ENCODE data around the gene GALNT16.
"Not testable (repeated sequence)": the region's sequence is repeated elsewhere in the genome, so short reads cannot be mapped to it uniquely, and the experiment has no call there.

The GALNT16 gene

DNA sequence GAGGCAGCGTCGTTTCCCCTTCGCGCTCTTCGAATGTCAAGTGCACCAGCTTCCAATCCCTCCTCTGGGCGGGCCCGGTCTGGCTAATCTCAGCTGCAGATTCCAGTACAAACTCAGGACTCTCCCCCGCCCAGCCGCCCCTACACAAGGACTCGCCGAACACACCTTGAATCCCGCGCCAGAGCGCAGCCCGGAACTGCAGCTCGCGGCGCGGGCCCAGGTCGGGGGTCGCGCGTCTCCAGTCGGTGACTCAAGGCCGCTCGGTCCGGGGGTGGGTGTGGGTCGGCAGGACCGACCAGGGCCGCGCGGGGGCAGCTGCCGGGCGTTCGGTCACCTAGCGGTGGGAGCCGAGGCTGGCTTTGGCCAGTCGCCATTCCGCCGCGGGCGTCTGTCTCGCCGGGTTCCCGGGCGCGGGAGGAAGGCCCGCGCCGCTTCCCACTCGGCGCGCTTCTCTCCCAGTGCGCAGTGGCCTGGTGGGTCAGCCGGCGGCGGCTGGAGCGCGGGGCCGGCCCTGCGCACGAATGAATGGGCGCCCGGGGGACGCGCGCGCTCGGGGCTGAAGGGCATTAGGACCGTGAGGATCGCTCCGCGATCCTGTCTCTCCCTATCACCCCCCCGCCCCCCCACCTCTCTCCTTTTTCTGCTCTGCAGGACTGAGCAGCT is at the start of gene GALNT16:
Gene GALNT16, plus strand, starts transcription at position 632 of the 663 bp plus-strand sequence. CDS start 133 bp downstream, outside the sequence.
- DNase-seq, result no peak

DNA sequence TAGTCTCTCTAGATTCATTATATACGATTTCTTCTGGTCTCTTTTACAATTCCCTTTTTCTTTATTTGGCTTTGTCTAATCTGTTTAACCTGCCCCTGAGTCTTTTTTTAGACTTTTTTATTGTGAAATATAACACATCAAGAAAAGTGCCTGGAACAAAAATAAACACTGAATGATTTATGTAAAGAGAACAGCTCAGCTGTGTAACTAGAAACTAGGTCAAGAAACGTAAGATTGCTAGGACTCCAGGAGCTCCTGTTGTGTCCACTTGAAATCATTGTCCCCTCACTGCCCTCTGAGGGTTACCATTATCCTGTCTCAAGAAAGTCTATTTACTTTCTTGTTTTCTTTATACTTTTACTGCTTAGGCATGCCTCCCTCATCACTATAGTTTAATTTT is 45.6 kb upstream of the GALNT16 start:
- peak; percentile 19 for DNase-seq

DNA sequence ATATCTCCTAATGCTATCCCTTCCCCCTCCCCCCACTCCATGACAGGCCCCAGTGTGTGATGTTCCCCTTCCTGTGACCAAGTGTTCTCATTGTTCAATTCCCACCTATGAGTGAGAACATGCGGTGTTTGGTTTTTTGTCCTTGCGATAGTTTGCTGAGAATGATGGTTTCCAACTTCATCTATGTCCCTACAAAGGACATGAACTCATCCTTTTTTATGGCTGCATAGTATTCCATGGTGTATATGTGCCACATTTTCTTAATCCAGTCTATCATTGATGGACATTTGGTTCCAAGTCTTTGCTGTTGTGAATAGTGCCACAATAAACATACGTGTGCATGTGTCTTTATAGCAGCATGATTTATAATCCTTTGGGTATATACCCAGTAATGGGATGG is 42.3 kb upstream of the GALNT16 start:
- not testable (repeated sequence) for DNase-seq

DNA sequence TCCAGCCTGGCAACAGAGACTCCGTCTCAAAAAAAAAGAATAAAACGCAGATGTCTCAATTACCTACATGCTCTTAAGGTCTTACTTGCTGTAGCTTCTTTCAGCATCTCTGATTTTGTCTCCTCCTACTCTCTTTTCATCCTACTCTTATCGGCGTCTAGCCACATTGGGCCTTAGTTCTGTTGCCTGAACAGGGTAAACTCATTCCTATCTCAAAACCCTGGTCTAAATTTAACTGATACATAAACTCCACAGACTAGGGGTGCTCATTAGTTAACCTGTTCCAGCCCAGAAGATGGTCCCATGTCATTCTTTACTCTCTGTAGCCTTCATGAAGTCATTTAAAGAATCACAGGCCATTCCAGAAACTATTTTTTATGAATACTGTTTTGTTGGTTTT is 35.0 kb upstream of the GALNT16 start:
- DNase-seq, result no peak

DNA sequence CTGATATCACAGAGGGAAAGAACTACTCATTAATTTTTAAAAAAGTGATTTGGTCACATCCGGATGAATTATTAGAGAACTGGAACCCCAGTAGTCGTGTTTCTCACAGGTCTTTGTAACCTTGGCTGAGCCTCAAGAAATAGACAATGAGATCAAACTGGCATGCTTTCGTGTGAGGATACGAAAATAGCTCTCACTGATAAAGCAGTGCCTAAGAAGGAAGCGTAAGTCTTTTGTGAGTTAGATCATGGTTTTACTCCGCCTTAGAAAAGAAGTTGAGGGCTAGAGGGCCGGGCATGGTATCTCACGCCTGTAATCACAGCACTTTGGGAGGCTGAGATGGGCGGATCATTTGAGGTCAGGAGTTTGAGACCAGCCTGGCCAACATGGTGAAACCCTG is 33.8 kb upstream of the GALNT16 start:
- no peak for DNase-seq

DNA sequence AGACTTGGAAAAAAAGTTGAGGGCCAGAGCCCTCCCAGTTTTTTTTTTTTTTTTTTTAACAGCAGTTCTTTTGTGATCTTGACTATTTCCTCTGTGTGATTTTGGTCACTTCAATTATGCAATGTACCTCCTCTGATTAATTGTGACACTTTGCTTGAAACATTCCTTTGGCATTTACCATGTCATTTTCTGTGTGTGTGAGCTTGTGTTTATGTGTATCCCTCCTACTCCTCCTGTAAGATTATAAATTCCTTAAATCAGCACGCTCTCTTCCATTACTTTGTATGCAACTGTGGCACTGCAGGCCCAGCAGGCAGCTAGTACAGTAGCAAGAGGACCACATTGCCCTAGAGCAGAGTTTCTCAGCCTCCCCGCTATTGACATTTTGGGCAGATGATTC is 33.2 kb upstream of the GALNT16 start:
- no peak for DNase-seq

DNA sequence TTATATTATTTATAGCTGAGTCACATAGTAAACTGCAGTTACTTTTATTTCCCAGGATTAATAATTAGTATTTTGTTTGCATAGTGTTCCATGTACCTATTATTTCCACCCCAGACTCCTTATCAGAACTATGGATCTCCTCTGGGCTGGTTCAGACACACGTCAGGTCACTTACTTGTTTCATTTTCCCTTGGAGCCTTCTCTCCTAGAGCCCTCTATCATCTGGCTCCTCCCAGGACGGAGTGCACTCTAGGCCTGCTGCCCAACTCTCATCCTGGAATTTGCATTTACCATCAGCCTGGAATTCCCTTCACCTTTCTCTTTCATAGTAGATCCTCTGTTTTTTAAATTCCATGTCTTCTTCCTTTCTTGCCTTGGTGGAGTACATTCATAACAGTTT is 28.5 kb upstream of the GALNT16 start:
- no peak for DNase-seq

DNA sequence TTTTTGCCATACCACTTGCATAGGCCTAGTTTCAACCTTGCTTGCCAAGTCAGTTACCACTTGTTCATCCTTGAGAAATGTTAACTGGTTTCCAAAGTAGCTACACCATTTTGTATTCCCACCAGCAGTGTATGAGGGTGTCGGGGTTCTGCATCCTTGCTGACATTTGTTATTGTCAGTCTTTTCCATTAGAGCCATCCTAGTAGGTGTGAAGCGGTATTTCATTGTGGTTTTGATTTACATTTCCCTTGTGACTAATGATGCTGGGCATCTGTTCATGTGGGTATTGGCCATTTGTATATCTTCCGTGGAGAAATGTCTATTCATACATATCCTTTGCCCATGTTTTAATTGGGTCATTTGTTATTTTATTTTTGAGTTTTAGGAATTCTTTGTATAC is 27.6 kb upstream of the GALNT16 start:
- DNase-seq, result no peak

DNA sequence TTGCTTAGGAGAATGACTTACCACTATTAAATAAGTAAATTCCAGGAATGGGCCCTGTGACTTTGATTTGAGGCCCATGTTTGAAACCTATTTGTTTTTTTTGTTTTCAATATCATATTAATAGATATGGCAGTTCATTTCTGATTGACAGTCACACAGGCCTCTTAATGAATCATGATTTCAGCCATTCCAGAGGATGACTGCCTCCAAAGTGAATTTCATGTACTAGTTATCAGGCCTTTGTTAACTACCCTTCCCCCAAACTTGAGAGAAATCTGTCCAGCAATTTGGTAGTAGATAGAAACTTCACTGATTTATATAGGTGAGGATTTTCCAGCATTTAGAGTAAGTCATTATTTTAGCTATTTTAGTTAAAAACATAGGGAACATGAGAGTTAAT is 25.9 kb upstream of the GALNT16 start:
- DNase-seq, result no peak

DNA sequence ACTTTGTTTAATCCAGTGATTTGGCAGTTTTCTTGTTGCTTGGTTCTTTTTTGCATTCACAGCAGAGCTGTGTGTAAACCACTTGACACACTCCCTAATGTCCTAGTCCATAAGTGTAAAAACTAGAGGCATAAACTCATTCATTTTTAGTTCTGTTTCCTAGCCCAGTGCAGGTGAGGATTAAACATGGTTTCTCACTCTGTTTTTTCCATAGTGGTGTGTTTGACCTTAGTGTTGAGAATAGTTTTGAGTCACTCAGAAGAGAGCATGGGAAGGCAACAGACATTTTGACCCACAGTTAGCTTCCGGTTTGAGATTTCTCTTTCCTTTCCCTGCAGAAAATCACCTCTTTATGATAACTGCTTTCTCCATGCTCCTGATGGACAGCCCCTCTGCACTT is 24.2 kb upstream of the GALNT16 start:
- no peak for DNase-seq

DNA sequence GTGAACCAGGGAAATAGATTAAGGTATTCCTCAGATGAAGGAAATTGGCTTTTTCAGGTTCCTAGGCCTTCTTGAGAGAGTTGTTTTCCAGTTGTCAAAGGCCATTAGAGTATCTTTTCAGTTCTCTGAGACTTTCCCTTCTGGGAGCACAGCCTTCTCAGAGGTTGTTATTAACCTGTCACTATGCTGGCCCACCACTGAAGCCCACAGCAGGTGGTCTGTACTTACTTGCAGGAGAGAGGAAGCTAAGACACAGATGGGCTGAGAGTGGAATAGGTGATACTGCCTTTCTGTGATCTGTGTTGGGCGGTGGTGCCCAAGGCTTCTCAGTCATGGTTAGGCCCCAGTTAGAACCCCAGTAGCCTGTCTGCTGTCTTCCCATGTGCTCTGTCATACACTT is 22.8 kb upstream of the GALNT16 start:
- no peak for DNase-seq

DNA sequence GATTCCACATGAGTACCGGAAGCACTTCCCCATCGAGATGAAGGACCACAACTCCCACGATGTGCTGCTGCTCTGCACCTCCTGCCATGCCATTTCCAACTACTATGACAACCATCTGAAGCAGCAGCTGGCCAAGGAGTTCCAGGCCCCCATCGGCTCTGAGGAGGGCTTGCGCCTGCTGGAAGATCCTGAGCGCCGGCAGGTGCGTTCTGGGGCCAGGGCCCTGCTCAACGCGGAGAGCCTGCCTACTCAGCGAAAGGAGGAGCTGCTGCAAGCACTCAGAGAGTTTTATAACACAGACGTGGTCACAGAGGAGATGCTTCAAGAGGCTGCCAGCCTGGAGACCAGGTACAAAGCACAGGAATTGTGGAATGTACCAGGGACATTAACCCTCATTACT is 22.4 kb upstream of the GALNT16 start:
- no peak for DNase-seq

DNA sequence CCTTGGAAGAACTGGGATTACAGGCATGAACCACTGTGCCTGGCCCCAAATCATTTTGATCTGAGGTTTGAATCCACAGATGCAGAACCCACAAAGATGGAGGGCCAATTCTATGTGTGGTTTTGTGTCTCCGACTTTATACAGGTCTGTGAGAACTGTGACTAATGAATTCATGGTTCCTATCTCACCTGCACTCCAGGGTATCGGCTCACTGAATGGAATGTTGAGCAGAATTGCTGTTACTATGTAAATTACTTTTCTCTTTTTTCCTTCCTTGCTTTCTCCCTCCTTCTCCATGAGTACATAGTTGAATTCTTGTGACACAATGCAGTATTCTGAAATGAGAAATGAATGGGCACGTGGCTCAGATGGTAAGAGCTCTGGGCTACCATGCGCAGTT is 21.1 kb upstream of the GALNT16 start:
- DNase-seq, result no peak

DNA sequence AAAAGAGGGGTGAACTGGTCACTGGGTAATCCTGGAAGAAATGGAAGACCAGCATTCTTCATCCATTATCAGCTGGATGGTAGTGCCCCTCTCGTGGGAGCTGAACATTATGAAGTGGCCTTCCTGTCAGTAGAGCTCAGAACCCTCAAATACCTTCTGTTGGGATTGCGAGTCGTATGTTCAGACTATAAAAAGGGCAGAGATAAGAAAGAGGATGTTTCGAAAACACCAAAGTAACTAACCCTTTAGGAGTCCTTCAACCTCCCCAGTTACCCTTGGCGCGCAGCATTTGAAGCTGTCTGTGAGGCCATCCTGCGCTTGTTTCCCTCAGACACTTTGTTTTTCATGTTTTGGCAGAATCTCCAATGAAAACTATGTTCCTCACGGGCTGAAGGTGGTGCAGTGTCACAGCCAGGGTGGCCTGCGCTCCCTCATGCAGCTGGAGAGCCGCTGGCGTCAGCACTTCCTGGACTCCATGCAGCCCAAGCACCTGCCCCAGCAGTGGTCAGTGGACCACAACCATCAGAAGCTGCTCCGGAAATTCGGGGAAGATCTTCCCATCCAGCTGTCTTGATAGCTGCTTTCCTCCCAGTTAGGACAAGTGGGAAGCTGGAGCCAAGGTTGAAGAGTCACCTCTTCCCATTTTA is 19.3 kb upstream of the GALNT16 start:
- no peak for DNase-seq

DNA sequence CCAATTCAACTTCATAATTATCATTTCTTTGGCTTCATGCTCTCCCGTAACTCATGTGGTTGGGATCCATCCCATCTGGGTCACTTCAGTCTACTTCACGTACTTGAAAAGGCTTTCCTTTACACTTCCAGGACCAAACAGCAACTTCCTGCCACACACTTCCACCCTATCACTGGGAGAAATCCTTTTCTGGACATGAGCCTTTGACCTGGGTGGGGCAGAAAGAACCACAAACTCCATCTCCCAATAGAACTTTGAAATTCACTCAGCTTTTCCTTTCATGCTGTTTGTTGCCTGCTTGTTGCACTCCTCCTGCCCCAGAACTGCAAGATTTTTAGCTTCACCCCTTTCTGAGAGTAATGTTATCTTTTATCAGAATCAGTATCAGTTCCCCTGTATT is 18.4 kb upstream of the GALNT16 start:
- DNase-seq, result no peak

DNA sequence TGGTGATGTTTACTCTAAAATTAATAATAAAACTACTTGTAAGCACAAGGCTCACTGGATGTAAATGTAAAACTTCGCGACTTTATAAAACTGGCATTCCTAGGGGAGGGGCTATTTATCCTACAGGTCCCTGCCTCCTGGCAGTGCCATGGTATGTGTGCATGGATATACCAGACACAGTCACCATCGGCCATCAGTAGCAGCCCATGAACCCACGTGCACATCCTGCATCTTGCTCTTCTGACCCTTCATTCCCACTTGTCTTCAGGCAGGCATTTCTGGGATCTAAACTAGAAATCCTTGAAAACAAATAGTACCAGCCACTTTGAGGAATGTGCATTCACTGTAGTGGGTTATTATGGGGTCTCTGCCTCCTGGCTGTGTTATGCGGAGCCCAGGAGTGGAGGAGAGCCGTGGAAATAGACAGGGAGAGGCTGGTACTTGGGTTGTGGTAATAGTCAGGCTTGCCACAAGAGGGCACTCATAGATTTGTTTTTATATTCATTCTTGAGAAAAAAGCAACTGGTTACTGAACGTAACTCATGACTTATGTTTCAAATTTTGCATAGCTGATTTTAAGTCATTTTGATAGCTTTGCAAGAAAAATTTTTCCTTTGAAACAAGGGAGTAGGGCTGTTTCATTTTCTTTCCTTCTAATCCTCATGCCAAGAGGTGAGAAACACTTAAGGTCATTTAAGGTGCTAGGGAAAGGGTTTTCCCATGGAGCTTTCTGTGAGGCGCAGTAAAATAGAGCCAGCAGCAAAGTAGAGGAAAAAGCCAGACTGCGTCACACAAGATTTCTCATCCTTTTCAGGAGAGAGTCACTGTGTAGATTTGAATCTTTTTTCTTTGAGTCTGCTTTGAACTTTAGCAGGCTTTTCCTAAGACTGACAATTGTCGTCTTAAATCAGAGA is 17.4 kb upstream of the GALNT16 start:
- DNase-seq, result peak; percentile 70

DNA sequence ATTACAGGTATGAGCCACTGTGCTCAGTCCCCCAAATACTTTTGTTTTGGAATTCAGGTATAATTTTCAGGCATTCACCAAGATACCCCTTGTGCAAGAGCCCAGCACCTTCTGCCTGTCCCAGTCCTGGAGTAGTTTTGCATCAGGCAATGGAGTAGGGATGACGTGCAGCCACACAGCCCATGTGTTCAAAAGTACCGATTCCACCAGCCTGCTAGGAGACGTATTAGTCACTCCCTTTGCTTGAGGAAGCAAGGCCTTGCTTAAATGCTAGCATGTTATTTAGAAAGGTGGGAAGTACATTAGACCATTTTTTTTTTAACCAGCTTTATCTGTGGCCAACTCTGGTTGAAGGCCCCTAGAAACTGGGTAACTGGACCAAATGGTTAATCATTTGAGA is 15.0 kb upstream of the GALNT16 start:
- no peak for DNase-seq

DNA sequence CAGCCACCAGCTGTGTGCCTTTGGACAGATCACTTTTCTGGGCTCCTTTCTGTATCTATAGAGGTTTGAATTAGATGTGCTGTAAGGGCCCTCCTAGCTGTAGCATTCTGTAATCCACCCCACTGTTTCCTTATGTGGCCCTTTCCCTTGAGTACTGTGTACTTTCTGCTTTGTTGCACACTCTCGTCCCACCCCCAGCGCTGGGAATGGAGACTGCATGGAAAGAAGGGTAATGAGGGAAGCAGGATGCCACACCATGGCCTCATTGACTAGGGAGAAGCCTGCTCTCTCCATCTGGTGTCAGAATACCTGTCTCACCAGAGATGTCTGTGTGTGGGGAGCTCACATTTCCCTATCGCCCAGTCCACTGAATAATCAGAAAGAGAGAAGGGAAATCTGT is 13.6 kb upstream of the GALNT16 start:
- DNase-seq, result no peak

DNA sequence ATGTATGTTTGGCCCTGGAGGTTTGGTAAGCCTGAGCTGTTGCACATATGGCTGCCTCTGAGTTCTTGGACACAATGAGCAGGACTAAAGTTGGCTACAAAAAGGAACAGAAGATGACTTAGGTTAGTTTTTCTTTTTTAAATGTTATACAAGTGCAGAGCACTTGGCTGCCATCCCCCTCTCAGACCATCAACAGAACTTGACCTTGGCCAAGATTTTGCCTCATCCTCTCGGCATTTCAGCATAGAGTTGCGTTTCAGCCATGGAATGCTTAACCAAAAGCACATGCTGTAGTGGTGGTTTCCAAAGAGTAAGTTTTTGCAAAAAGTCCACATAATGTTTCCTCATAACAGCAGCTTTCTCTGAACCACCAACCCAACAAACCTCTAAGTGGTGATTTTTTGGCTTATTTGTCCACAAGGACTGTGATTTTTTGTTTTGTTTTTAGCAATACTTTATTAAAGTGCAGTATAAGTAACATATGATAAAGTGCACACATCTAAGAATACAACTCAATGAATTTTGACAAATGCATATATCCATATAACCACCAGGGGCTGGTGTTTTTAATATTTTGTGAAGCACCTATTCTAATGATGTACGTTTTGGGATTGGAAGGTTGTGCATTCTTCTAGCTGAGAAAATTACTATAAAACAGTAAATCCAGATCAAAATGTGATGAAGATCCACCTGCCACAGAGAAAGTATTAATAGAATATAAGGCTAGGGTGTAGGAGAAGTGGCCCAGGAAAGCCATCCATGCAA is 12.1 kb upstream of the GALNT16 start:
- DNase-seq, result peak; percentile 48

DNA sequence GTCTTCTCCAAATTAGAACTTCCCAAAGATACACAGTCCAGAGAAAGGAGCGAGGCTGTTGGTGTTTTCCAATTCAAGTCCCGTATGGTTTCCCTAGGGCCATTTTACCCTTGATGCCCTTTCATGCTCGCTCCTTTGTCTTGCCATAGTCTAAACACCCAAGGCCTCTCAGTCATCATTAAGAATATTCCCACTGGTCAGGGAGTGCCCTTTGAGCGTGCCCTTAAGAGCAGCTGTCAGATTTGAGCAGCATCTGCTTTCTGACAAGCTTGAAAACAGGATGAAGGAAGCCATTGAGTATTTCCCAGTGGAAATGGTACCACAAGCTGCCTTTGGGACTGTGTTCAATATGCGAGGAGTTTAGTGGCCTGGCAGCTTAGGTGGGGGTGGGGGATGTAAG is 10.4 kb upstream of the GALNT16 start:
- DNase-seq, result no peak

DNA sequence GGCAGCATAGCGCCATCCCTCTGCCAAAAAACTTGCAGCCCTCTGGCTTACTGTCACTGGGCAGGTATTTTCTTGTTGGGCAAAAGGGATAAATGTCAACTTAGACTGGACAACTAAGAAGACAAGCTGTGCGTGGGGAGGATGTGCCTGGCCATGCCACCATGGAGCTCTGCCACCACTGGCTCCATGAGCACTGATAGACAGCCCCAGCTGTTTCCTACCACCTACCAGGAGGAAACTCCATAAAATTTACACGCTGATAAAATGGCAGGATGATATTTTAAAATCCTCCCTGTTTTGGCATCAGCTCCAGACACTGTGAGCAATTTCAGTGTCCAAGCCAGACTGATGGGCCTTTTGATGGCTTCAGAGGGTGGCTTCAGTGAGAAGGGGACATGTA is 7.1 kb upstream of the GALNT16 start:
- DNase-seq, result no peak

DNA sequence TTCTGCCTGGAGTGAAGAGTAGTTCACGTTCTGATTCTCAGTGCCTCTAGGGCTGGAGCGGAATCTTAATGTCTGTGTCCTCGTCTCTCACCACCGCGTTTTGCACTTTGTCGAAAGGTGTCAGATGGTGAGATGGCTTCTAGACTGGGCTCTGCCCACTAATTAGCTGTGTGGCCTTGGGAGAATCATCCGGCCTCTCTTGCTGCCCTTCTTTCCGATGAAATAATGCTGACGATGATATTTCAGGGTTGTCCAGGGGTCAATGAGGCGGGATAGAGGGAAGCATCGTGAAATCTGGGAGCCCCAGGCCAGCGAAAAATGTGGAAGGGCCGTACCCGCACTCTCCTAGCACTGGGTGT is 811 bp upstream of the GALNT16 start:
- no peak for DNase-seq

DNA sequence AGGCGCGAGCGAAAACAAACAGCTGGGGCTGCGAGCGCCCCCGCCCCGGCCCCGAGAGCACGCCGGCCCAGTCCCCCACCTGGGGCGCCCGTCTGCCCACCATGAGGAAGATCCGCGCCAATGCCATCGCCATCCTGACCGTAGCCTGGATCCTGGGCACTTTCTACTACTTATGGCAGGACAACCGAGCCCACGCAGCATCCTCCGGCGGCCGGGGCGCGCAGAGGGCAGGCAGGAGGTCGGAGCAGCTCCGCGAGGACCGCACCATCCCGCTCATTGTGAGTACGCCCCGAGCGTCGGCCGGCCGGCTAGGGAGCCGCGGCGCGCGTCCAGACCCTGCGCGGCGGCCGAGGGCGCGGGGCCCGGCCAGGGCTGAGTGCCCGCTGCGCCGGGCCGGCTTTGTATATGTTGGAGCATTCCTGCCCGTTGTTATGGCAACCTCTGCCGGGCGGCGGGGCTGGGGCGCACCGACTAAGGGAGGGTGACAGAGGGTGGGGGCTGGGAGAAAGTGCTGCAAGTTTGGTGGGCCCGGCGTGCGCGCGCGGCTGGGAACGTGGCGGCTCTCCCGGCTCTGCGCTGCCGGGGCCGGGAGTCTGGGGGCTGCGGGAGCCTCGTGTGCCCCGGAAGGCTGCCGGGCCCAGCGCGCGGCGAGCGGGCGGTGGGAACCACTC is 367 bp downstream of the GALNT16 start:
- DNase-seq, result no peak
